ENCODE data around the gene PPFIA4.

- TF ChIP-seq EGR1 (conservative IDR thresholded peaks at IDR 0.05): no peak
- TF ChIP-seq ZNF121 (CRISPR knock-in tag; conservative IDR thresholded peaks at IDR 0.05): no peak
- TF ChIP-seq ZNF354B (CRISPR knock-in tag; IDR thresholded peaks at IDR 0.05): no peak
- no peak; a peak in 1 of 4 replicates for TF ChIP-seq ARNT (IDR thresholded peaks at IDR 0.05)
- no peak for TF ChIP-seq POLR2A (conservative IDR thresholded peaks at IDR 0.05)
- TF ChIP-seq KDM2B (CRISPR knock-in tag; IDR thresholded peaks at IDR 0.05): no peak
- no peak for TF ChIP-seq HBP1 (CRISPR knock-in tag; IDR thresholded peaks at IDR 0.05)
- TF ChIP-seq SMAD2 (IDR thresholded peaks at IDR 0.05; ENCODE audit: low read depth, low read length): no peak
- TF ChIP-seq ZNF24 (IDR thresholded peaks at IDR 0.05): no peak
- TF ChIP-seq MEF2A (IDR thresholded peaks at IDR 0.05; ENCODE audit: control insufficient read depth, low read depth, low read length): no peak
- no peak for TF ChIP-seq YBX1 (IDR thresholded peaks at IDR 0.05)
Measured at GRCh38 chr1:202998836-202999750, 27.2 kb upstream of the PPFIA4 start.
